K562 (cell line): ENCODE data around the gene MINDY4.
A peak's percentile ranks its signal among the peaks of the same experiment; 100 is the strongest.

Source experiments
- CEBPB ChIP-seq: fragments of 450-650 bp; IDR thresholded peaks from 2 replicates; pipeline ENCODE4 v1.6.1; 2016; ENCODE audit warnings: missing genetic modification characterization, missing compliant biosample characterization
- CHD1 ChIP-seq: fragments of 200-600 bp; sonication (generic); IDR thresholded peaks from one replicate; pipeline ENCODE4 v1.6.1; 2012; ENCODE audit warnings: mild to moderate bottlenecking, moderate library complexity, low read length, inconsistent platforms
- CTCF ChIP-seq, 3 experiments: IDR thresholded peaks in 2 of 3; conservative IDR thresholded peaks in 1 of 3; 2 replicates each; pipeline ENCODE4 v1.5.1; 2011 to 2012; ENCODE audit warnings: low read length in 3 of 3, mild to moderate bottlenecking in 3 of 3, control low read depth in 2 of 3, improper control_type of control experiment in 1 of 3, inconsistent platforms in 1 of 3, low read depth in 1 of 3, mixed read lengths in 1 of 3, moderate library complexity in 1 of 3; ENCODE audit not compliant: insufficient read depth in 2 of 3
- JUNB ChIP-seq: fragments of 450-650 bp; formaldehyde crosslinking; conservative IDR thresholded peaks from 2 replicates; pipeline ENCODE4 v1.4.0; 2020; ENCODE audit warnings: mild to moderate bottlenecking
- JUND ChIP-seq, 2 experiments: IDR thresholded peaks; 2 replicates in 1 of 2; 3 replicates in 1 of 2; pipeline ENCODE4 v1.6.1; 2011; ENCODE audit warnings: borderline replicate concordance in 2 of 2, low read depth in 2 of 2, low read length in 2 of 2, improper control_type of control experiment in 1 of 2, missing biosample characterization in 1 of 2, missing genetic modification characterization in 1 of 2, missing genetic modification reagents in 1 of 2
- MAZ ChIP-seq, 2 experiments: fragments of 450-650 bp in 1 of 2; sonication (generic) in 1 of 2; formaldehyde crosslinking; IDR thresholded peaks in 1 of 2; conservative IDR thresholded peaks in 1 of 2; 2 replicates each; pipeline versions ENCODE4 v1.4.0 to v1.5.0; 2020; ENCODE audit warnings: mild to moderate bottlenecking in 1 of 2, missing genetic modification reagents in 1 of 2
- RAD21 ChIP-seq, 2 experiments: fragments of 250-450 bp in 1 of 2; fragments of 450-650 bp in 1 of 2; sonication (Bioruptor Pico) in 1 of 2; formaldehyde crosslinking in 1 of 2; IDR thresholded peaks in 1 of 2; conservative IDR thresholded peaks in 1 of 2; 2 replicates each; pipeline versions ENCODE4 v1.4.0 to v1.8.0; 2020 to 2022; ENCODE audit warnings: mild to moderate bottlenecking in 2 of 2, moderate library complexity in 1 of 2
- ZNF224 ChIP-seq: sonication (generic); formaldehyde crosslinking; IDR thresholded peaks from 2 replicates; pipeline ENCODE4 v1.8.0; 2022; ENCODE audit warnings: mild to moderate bottlenecking, missing genetic modification reagents
- ZNF512 ChIP-seq: IDR thresholded peaks from 2 replicates; pipeline ENCODE4 v1.6.1; 2016; ENCODE audit warnings: missing genetic modification characterization, missing compliant biosample characterization

GRCh38 chr7:30726296-30727006 is 44.8 kb upstream of the MINDY4 start:
- TF ChIP-seq CHD1 (no peak), CTCF (IDR thresholded peaks at IDR 0.05 in 2 of 3, conservative IDR thresholded peaks at IDR 0.05 in 1 of 3; ENCODE audit: insufficient read depth in 2 of 3, low read depth in 1 of 3, low read length in 3 of 3) (0 out of 6 replicates have a peak, but pooled peaks of 2 of the 3 experiments have one; percentile 4 to 17), JUND (IDR thresholded peaks at IDR 0.05; ENCODE audit: borderline replicate concordance, low read depth, low read length) (no peak), JUND (tag; IDR thresholded peaks at IDR 0.05; ENCODE audit: borderline replicate concordance, low read depth, low read length) (no peak), RAD21 (CRISPR knock-in tag; conservative IDR thresholded peaks at IDR 0.05 in 1 of 2, IDR thresholded peaks at IDR 0.05 in 1 of 2) (no peak), ZNF224 (CRISPR knock-in tag) (no peak), JUNB (CRISPR knock-in tag) (no peak), MAZ (CRISPR knock-in tag; conservative IDR thresholded peaks at IDR 0.05 in 1 of 2, IDR thresholded peaks at IDR 0.05 in 1 of 2) (no peak), CEBPB (tag) (peak; percentile 43), ZNF512 (tag) (no peak)
